Measurements from ENCODE around the gene RRP36. TPM values are rescaled to one million over a fixed set of nuclear protein-coding genes. Genes with fewer than 3 reads are reported as not detected.

The RRP36 gene
- total RNA-seq, 4 donors from 2014 or later: 52.8 to 62.5 (median 59.8) TPM

GRCh38 chr6:43060034-43060754 is 38.8 kb downstream of the RRP36 start:
- no peak for ATAC-seq
- Histone ChIP-seq H3K4me1 (peaks cover 0 to 35% (median 14%) of the 10 kb centered on the region in 3 donors), H3K27ac (peak overlapping the region; percentile 44 to 91 (median 88)), H3K27me3 (no peaks in the 10 kb centered on the region), H3K4me3 (peak overlapping the region; percentile 66 to 85), H3K36me3 (peaks cover 0 to 61% of the 10 kb centered on the region in 2 donors), H3K9me3 (no peaks in the 10 kb centered on the region)
- 0 to 6% methylated on average over 1 to 11 of the region's 15 CpGs for WGBS, 2 donors (ENCODE audit: low coverage in 1 of 2)
- TF ChIP-seq EP300 (IDR thresholded peaks at IDR 0.05): no peak
- TF ChIP-seq POLR2A (IDR thresholded peaks at IDR 0.05): no peak
- TF ChIP-seq CTCF (IDR thresholded peaks at IDR 0.05): no peak
- TF ChIP-seq POLR2AphosphoS5 (IDR thresholded peaks at IDR 0.05): no peak

GRCh38 chr6:43060755-43061633 is 39.6 kb downstream of the RRP36 start:
- Histone ChIP-seq H3K4me3 (peak overlapping the region in 1 of 2 donors; percentile 85), H3K9me3 (no peaks in the 10 kb centered on the region), H3K4me1 (peaks cover 0 to 35% (median 14%) of the 10 kb centered on the region in 3 donors), H3K36me3 (peaks cover 0 to 61% of the 10 kb centered on the region in 2 donors), H3K27ac (peak overlapping the region in 1 of 4 donors; percentile 90), H3K27me3 (no peaks in the 10 kb centered on the region)
- TF ChIP-seq POLR2AphosphoS5 (IDR thresholded peaks at IDR 0.05): no peak
- 71 to 86% methylated on average over 2 to 9 of the region's 12 CpGs for WGBS, 2 donors (ENCODE audit: low coverage in 1 of 2)
- ATAC-seq: no peak

- no peaks in the 10 kb centered on the region for H3K27me3 ChIP-seq
- ATAC-seq: no peak
- H3K9me3 ChIP-seq: no peaks in the 10 kb centered on the region
- TF ChIP-seq POLR2A (IDR thresholded peaks at IDR 0.05): no peak
- TF ChIP-seq POLR2AphosphoS5 (IDR thresholded peaks at IDR 0.05): no peak
- TF ChIP-seq CTCF (IDR thresholded peaks at IDR 0.05): no peak
- TF ChIP-seq EP300 (IDR thresholded peaks at IDR 0.05): no peak
- H3K36me3 ChIP-seq: peaks cover 0 to 61% of the 10 kb centered on the region in 2 donors
- 56 to 79% methylated on average over 2 of the region's 2 CpGs for WGBS, 2 donors (ENCODE audit: low coverage in 1 of 2)
- peaks cover 0 to 35% (median 14%) of the 10 kb centered on the region in 3 donors for H3K4me1 ChIP-seq
- no peak overlapping the region for H3K27ac ChIP-seq
- H3K4me3 ChIP-seq: no peak overlapping the region
Observed at GRCh38 chr6:43061861-43062260, 40.4 kb downstream of the RRP36 start.

GRCh38 chr6:43062818-43063217 is 41.4 kb downstream of the RRP36 start:
- no peak for TF ChIP-seq POLR2AphosphoS5 (IDR thresholded peaks at IDR 0.05)
- no peak for TF ChIP-seq POLR2A (IDR thresholded peaks at IDR 0.05)
- TF ChIP-seq CTCF (IDR thresholded peaks at IDR 0.05): no peak
- TF ChIP-seq EP300 (IDR thresholded peaks at IDR 0.05): no peak
- 96% methylated on average over 4 of the region's 12 CpGs; no CpG with 5 or more reads in 1 of the 2 donors for WGBS, 2 donors (ENCODE audit: low coverage in 1 of 2)
- Histone ChIP-seq H3K27me3 (no peaks in the 10 kb centered on the region), H3K27ac (no peak overlapping the region), H3K9me3 (no peaks in the 10 kb centered on the region), H3K4me3 (no peak overlapping the region), H3K36me3 (peaks cover 0 to 57% of the 10 kb centered on the region in 2 donors), H3K4me1 (peaks cover 0 to 30% (median 14%) of the 10 kb centered on the region in 3 donors)
- ATAC-seq: no peak

GRCh38 chr6:43070028-43070632 is 48.7 kb downstream of the RRP36 start:
- Histone ChIP-seq H3K36me3 (peaks cover 0 to 81% of the 10 kb centered on the region in 2 donors), H3K4me1 (peaks cover 0 to 1% (median 0%) of the 10 kb centered on the region in 3 donors), H3K9me3 (no peaks in the 10 kb centered on the region), H3K27me3 (peaks cover under 1% of the 10 kb centered on the region), H3K27ac (no peak overlapping the region), H3K4me3 (no peak overlapping the region)
- no peak for ATAC-seq
- TF ChIP-seq CTCF (IDR thresholded peaks at IDR 0.05) (peak in 2 of 4 experiments; percentile 4 to 46), EP300 (IDR thresholded peaks at IDR 0.05) (no peak), POLR2AphosphoS5 (IDR thresholded peaks at IDR 0.05) (no peak)
- WGBS, 2 donors (ENCODE audit: low coverage in 1 of 2): 58 to 65% methylated on average over 4 to 6 of the region's 6 CpGs
